GOT3 (cell line): ENCODE data around the gene DOK4.

Experiments
- DNase-seq: peaks from one replicate; lab custom pipeline; 2025; ENCODE audit warnings: mixed read lengths; lab: John Stamatoyannopoulos, UW

DOK4 gene

GRCh38 chr16:57477531-57478202 is 8.6 kb downstream of the DOK4 start:
- no peak for DNase-seq

DNA sequence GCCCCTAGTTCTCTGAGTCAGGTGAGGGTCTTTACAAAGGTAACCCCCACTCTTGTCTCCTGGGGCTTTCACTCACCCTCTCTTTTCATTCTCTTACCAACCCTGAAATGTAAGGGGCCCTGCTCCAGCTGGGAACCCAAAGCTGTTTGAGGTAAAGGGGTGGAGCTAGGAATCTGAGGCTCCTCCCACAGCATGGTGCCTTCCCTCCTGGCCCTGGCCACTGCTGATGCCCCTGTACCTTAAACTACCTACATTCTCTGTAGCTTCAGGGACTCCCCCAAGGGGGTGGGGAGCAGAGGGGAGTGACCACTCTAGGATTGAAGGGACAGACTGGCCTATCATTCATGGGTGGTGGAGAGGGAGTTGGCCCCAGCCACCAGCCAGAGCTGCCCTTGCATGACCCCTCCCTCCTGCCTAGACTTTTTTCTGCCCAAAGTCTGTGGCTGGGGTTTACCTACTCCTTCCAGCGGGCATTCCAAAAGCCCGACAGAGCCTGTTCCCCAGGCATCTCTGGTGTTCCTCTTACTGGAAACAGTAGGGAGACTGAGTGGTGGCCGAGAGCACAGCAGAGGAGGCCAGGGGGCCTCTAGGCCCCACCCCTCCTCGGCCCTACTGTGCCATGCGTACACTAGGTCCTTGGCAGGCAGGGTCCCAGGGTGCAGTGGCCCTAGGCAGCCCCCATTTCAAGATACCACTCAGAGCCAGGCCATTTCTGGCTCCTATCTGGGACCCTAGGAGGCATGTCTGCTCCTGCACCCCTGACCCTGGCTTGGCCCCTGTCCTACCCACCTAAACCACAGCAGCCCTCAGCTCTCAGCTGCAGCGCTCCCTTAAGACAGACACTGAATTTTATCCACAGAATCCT is 9.5 kb downstream of the DOK4 start:
- no peak for DNase-seq

DNA sequence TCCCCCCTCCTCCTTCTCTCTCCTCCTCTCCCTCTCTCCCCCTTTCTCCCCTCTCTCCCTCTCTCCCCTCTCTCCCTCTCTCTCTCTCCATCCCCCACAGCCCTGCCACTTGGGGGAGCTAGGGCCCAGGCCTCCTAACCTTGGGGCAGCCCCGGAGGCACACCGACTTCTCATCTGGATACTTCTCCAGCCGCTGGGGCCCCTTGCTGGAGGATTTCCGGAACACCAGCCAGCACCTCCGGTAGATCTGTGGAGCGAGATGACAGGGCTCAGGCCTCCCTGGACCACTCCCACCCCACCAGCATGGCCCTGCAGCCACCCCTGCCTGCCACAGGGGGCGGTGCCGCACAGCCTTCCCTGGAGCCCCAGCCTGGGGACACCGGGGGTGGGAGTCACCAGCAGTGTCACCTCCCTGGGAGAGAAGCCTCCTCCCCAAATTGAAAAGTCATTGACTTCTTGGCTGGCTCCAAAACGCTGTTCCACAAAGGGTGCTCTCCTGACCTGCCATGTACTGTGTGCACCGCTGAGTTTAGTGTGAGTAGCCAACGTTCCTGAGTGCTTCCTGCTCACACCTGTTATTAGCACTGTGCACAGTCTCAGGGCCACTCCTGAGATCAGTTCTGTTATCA is 10.5 kb downstream of the DOK4 start:
- no peak for DNase-seq

DNA sequence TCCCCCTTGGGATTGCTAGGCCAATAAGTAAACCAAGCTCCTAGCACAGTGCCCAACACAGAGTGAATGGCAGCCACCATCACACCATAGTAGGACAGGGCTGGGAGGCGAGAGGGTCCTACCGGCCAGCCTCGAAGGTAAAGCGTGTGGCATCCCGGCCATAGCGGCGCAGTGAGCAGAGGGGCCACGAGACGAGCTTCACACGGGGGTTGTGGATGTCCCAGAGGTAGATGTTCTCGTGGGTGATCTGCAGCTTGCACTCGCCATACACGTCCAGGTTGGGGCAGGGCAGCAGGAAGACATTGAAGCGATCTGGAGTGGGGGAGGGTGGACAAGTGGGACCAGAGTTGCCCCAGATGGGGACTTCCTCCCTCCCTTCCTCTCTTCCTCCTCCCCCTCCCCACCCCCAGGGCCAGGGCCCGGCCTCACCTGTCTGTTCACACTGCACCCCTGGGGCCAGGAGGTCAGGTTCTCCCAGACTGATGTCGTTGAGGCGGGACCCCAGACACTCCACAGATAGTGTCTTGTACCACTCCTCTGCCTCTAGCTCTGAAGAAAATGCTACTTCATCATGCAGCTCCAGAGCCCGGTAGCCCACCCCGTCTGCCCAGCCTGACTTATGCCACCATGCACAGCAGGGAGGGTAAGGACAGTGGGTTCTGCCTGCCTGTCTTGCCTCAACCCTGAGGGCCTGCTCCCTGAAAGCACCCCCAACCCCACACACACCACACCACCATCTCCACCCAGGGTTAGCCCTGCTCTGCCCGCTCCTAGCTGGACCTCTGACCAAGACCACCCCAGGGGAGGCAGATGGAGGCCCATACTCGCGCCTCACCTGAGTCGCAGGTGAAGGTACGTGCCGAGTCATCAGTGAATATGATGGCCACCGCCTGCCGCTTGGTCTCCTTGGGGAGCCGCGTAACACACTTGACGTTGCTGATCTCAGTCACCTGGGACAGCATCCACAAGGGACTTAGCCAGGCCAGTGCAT is 11.3 kb downstream of the DOK4 start:
- DNase-seq = no peak

GRCh38 chr16:57473906-57474305 is 12.4 kb downstream of the DOK4 start:
- DNase-seq = no peak

DNA sequence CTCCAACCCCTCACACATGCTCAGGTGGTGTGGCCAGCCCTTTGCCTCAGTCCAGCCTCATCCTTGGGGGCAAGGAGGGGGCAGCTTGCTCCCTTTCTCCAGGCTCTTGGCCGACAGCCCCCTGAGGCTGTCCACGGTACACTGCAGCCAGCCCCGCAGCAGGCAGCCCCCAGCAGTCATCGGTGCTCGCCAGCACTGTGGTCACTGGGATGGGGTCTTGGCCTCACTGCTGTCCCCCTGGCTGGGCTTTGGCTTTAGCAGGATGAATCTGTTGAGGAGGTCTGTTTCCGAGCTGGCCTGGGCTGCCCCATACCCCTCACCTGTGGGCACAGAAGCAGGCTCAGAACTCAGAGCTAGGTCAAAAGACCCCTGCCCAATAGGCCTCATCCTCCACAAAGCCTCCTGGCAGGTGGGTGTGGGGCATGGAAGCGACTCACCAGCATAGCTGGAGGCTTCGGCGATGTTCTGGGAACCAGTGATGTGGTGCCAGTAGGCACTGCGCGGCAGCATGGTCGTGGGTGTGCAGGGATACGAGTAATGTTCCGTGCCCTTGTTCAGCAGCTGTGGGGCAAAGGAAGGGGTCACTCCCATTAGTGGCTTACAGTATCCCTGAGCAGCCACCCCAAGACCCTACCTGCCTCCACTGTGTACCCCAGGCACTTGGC is 13.0 kb downstream of the DOK4 start:
- no peak for DNase-seq

GRCh38 chr16:57472665-57473060 is 13.6 kb downstream of the DOK4 start:
- no peak for DNase-seq

DNA sequence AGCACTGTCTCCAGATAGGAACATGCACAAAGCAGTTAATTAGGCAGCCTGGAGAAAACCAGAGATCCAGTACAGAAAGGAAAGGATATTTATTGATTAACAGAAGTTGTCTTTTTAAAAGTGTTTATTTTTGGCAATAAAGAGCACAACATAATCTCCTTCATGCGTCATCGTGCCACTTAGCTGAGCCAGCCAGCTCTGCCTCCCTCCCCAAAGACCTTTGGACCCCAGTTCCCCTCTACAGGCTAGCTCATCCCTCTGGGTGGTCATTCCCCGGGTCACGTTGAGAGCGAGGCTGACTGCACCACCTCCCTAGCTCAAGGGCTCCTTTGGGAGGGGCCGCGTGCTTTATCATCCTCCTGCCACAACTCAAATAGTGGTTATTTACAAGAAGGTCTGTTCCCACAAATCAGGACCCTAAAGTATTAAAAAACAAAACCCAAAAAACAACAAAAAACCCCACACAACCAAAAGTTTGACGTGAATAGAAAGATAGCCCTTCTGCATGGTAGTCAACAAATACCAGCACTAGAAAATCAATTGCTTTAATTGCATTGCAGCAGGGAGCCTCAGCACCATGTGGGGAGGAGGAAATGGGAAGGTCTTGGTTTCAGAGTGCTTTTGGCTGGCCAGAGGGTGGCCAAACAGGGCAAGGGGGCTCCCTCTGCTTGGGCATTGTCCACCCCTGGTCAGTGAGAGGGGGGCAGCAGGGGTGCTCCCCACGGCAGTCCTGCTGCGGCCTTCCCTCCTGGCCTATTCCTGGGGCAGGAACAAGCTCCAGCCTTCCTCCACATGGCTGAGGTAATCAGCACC is 14.2 kb downstream of the DOK4 start:
- DNase-seq = no peak

DNA sequence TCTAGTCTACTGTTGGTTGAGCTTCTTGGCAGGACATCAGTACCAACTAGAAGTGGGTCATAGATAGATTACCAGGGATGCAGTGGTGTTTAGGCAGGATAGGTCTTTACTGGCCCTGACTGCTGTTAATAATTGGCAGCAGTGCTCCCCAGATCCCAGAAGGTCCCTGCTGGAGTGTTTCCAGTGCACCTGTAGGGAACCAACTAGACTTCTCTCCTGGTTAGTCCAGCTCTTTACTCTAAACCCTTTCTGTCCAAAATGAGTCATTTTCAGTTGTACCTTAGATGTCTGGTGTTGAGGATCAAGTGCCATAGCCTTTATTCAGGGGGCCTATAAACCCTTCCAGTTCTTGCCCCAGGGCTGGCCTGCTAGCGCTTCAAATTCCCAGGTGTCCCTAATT is 15.1 kb downstream of the DOK4 start:
- DNase-seq = no peak

- DNase-seq = no peak
Observed at GRCh38 chr16:57470711-57471110, 15.6 kb downstream of the DOK4 start.

DNA sequence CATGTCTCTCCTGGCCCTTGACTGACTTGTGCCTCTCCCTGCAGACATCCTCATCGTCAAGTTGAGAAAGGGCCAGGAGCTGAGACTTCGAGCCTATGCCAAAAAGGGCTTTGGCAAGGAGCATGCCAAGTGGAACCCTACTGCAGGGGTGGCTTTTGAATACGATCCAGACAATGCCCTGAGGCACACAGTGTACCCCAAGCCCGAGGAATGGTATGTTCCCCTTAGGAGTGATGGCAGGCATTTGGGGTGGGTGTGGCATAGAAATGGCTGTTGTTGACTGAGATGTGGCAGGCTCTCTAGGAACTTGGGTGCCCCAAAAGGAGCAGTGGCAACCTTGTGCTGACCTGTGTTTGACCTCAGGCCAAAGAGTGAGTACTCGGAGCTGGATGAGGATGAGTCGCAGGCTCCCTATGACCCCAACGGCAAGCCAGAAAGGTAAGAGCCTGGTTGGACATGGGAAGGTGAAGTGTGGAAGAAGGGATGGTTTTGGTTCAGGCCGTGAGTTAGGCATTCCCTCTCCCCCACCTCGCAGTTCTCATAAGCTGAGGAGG is 16.3 kb downstream of the DOK4 start:
- DNase-seq = no peak

GRCh38 chr16:57469046-57469445 is 17.2 kb downstream of the DOK4 start:
- DNase-seq = no peak

- no peak for DNase-seq
Observed at GRCh38 chr16:57468346-57468745, 17.9 kb downstream of the DOK4 start.

DNA sequence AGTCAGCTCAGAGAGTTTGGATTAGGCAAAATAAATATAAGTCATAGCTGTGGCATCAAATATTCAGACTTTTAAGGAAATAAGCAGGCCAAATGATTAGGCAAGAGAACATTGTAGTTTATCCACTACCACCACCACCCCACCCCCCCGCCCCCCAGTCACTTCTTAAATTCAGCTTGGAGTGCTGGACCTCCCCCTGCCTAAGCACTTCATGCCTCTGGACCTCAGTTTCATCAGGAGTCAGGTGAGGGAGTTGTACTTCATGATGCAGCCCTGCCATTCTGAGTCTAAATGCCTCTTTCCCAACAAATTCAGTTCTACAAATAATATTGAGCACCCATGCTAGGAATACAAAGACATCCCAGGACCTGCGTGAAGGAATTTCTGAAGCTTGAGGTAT is 21.8 kb downstream of the DOK4 start:
- DNase-seq = no peak

GRCh38 chr16:57462978-57463362 is 23.3 kb downstream of the DOK4 start:
- no peak for DNase-seq

DNA sequence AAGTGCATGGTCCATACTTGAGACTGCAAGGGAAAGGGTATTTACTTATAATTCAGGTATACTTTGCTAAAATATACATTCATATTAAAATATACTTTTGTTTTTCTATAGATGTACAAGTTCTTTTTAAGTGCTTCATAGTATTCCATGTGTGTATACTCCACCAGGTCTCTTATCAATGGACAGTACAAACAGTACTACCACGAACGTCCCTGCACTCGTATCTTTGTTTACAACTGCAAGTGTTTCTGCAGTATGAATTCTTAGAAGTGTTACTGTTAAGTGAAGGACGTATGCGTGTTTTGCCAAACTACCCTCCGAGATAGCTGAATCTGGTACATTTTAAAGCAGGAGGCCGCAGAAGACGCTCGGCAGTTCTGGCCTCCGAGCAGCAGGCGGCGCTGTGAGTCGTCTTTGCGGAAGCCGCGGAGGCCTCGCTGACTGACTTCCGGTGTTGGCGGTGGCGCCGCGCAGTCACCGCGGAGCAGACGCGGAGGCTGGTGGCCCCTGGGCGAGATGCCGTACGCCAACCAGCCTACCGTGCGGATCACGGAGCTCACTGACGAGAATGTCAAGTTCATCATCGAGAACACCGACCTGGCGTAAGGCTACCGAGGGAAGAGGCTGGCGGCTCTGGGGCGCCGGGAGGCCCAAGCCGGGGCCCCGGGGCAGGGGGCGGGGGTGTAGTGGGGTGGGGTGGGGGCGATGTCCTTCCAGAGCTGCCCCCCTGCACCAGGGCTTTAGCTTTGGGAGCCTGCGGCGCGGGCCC is 23.9 kb downstream of the DOK4 start, which contains the start of gene POLR2C:
TSS of gene POLR2C (plus strand) at position 471 of the 769 bp plus-strand sequence. CDS start at position 517, 46 bp downstream.
- peak; percentile 79 for DNase-seq

GRCh38 chr16:57452021-57452420 is 34.3 kb downstream of the DOK4 start:
- no peak for DNase-seq

- peak; percentile 48 for DNase-seq
Observed at GRCh38 chr16:57447186-57447962, 38.9 kb downstream of the DOK4 start, which contains the start of the genes CIAPIN1 and COQ9. TSS of gene CIAPIN1 (minus strand) at chr16:57447385. CDS start at chr16:57440928, 6,457 bp downstream. TSS of gene COQ9 (plus strand) at chr16:57447479. CDS start at chr16:57447506, 27 bp downstream.
